Left ventricle myocardium inferior (tissue), 1 donor: Measurements from ENCODE around the gene GUCY2F. TPM values are rescaled to one million over a fixed set of nuclear protein-coding genes. Genes with fewer than 3 reads are reported as not detected.

Experiments used
- DNase-seq: peaks from one replicate; pipeline ENCODE4 v3.0.0-alpha.2; 2020
- H3K27ac ChIP-seq: fragments of 200-600 bp; replicated peaks from 2 replicates; pipeline ENCODE4 v1.8.0; 2021
- H3K27me3 ChIP-seq: fragments of 200-600 bp; 2 replicates; pipeline ENCODE4 v1.8.0; 2021; ENCODE audit warnings: low read depth
- H3K36me3 ChIP-seq: fragments of 200-600 bp; 2 replicates; pipeline ENCODE4 v1.8.0; 2021
- H3K4me1 ChIP-seq: fragments of 200-600 bp; 2 replicates; pipeline ENCODE4 v1.8.0; 2021
- H3K4me3 ChIP-seq: fragments of 200-600 bp; 2 replicates; pipeline ENCODE4 v1.8.0; 2021; ENCODE audit warnings: mild to moderate bottlenecking, moderate library complexity
- H3K9me3 ChIP-seq: fragments of 200-600 bp; replicated peaks from 2 replicates; pipeline ENCODE4 v1.8.0; 2021
- intact Hi-C: fragments of 100-400 bp; cut with micrococcal nuclease; formaldehyde crosslinking; loops from one replicate; pipeline ENCODE4 v1.11.0; 2022
- total RNA-seq: library from RNA; stranded (reverse); fragmentation: NEBNext Ultra II Directional; extraction: Animal tissue kit (Norgen Biotek cat#: 25700); gene quantifications from one replicate; pipeline ENCODE4 v1.2.1, GENCODE V29; 2021
- TF ChIP-seq, protein P1 (sequence below): fragments of 200-600 bp; IDR thresholded peaks from 2 replicates; pipeline ENCODE4 v1.8.0; 2021; ENCODE audit warnings: antibody characterized with exemption, mild to moderate bottlenecking, borderline replicate concordance
- donor health status: DM: no; HTN: yes; CAD: no; lungs with severe emphysema.

Gene GUCY2F
- total RNA-seq, 1 donor from 2014 or later: not detected

DNA sequence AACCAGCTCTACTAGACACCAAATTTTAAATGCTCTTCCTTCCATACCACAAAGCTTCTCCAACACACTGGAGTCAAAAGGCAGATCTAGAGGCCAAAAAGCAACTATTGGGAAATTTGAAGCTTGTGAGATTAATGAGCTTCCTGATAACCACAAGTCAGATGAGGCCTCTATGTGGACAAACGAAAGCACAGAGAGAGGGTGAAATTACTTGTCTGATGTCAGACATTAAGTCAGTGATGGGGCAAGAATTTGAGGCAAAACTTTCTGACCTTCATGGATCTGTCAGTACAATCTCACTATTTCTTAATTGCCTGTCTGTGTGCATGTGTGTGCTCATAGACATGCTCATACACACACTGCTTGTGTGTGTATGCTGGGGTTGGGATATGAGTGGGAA is 103.6 kb downstream of the GUCY2F start:
- no peaks in the 10 kb centered on the region for H3K4me1 ChIP-seq
- no peaks in the 10 kb centered on the region for H3K9me3 ChIP-seq
- no peak overlapping the region for H3K27ac ChIP-seq
- DNase-seq: no peak
- no peaks in the 10 kb centered on the region for H3K36me3 ChIP-seq
- intact Hi-C loops: no loop called here
- TF ChIP-seq, protein P1, sequence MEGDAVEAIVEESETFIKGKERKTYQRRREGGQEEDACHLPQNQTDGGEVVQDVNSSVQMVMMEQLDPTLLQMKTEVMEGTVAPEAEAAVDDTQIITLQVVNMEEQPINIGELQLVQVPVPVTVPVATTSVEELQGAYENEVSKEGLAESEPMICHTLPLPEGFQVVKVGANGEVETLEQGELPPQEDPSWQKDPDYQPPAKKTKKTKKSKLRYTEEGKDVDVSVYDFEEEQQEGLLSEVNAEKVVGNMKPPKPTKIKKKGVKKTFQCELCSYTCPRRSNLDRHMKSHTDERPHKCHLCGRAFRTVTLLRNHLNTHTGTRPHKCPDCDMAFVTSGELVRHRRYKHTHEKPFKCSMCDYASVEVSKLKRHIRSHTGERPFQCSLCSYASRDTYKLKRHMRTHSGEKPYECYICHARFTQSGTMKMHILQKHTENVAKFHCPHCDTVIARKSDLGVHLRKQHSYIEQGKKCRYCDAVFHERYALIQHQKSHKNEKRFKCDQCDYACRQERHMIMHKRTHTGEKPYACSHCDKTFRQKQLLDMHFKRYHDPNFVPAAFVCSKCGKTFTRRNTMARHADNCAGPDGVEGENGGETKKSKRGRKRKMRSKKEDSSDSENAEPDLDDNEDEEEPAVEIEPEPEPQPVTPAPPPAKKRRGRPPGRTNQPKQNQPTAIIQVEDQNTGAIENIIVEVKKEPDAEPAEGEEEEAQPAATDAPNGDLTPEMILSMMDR: no peak
- no peaks in the 10 kb centered on the region for H3K27me3 ChIP-seq
- H3K4me3 ChIP-seq: no peak overlapping the region

DNA sequence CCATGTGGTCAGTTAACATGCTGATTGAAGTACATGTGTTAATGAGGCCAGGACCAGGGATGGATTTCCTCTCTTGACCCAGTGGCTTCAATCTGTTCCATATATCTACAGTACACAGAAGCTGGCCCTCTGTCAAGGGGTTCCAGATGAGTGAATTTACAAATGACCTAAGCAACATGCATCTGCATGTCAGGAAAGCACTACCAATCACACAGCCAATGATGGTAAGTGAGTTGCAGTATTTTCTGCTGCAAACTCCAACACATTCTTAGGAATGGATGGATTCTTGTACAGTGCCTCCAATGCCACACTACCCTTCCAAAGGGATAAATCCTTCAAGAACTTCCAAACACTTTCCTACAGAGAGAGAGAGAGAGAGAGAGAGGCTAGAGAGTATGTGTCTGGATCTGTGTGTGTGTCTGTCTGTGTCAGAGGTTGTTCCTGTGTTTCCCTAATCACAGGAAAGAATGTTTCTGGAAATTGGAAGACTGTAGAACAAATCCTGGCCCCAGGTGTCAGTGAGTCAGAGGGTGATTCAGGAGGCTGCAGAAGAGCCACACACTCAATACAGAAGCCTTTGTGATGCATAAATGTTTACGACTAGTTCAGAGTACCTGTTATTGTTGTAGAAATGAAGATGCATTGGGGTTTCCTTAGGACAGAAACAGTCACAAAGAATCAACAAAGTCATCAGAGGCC is 107.5 kb downstream of the GUCY2F start:
- intact Hi-C loops: no loop called here
- TF ChIP-seq, protein P1: no peak

DNA sequence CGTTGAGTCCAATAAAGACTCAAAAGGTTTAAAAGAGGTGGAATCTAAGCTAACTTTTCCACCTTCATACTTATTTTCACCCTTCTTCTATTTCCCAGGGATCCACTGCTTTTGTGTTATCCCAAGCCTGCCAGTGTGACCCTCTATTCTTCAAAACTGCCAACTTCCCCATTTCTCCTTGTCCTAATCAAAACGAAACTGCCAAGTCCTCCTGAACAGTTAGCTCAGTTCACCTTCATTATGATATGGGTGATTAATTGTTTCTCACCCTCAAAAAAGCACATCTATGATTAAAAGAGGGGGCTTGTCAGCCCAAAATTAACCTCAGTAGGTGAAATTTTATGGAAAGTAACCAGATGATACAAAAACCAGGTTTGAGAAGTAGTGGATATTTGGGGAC is 108.4 kb downstream of the GUCY2F start:
- intact Hi-C loops: no loop called here
- Histone ChIP-seq H3K27me3 (no peaks in the 10 kb centered on the region), H3K4me3 (no peak overlapping the region), H3K36me3 (no peaks in the 10 kb centered on the region), H3K27ac (no peak overlapping the region), H3K9me3 (no peaks in the 10 kb centered on the region), H3K4me1 (no peaks in the 10 kb centered on the region)
- TF ChIP-seq, protein P1: no peak
- no peak for DNase-seq

More for the DNA sequence above, 107.5 kb downstream of the GUCY2F start:
- Histone ChIP-seq H3K36me3 (no peaks in the 10 kb centered on the region), H3K4me3 (no peak overlapping the region), H3K27ac (no peak overlapping the region), H3K4me1 (no peaks in the 10 kb centered on the region), H3K9me3 (no peaks in the 10 kb centered on the region), H3K27me3 (no peaks in the 10 kb centered on the region)
- DNase-seq: no peak

DNA sequence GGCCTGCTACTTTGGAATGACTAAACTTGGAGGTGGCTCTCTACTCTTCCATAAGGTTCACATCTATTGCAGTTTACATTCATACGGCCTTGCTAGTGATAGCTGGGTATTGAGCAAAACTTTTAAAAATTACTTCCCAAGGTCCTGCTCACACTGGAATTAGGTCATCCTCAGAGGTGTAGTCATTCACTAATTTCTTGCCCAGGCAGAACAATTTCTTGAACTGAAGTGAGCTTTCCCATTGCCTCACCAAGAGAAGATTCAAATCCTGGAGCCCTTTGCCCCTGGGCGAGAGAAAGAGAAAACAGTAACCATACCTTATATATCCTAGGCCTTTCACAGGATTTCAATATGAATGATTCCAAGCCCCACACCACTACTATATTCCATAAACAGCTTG is 109.2 kb downstream of the GUCY2F start:
- intact Hi-C loops: no loop called here
- no peak for DNase-seq
- no peaks in the 10 kb centered on the region for H3K27me3 ChIP-seq

DNA sequence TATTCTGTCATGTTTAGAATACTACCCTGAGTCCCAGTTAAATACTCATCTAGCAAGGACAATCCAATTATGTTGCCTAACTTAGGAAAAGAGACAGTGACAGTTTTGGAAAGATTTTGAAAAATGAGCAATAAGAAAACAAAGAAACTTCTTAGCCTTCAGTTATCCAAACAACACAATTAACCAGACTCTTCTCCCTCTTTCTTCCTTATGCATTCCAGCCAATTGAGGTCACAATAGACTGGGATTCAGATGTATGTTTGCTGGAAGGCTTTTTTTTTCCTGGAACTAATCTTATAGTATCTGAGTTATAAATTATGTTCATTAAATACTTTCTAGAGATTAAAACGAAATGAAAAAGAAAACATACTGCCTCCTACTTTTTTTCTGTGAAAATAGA is 109.6 kb downstream of the GUCY2F start:
- intact Hi-C loops: no loop called here
- Histone ChIP-seq H3K27me3 (no peaks in the 10 kb centered on the region), H3K4me3 (no peak overlapping the region), H3K36me3 (no peaks in the 10 kb centered on the region), H3K4me1 (no peaks in the 10 kb centered on the region), H3K27ac (no peak overlapping the region), H3K9me3 (no peaks in the 10 kb centered on the region)
- TF ChIP-seq, protein P1: no peak
- no peak for DNase-seq

More for the DNA sequence above, 109.2 kb downstream of the GUCY2F start:
- Histone ChIP-seq H3K36me3 (no peaks in the 10 kb centered on the region), H3K9me3 (no peaks in the 10 kb centered on the region), H3K27ac (no peak overlapping the region), H3K4me3 (no peak overlapping the region), H3K4me1 (no peaks in the 10 kb centered on the region)
- TF ChIP-seq, protein P1: no peak
